ENCODE data around the gene KPNA1. TPM values are rescaled to one million over a fixed set of nuclear protein-coding genes. Genes with fewer than 3 reads are reported as not detected.

KPNA1 gene
- total RNA-seq, 1 experiment from 2014 or later = 118 TPM

DNA sequence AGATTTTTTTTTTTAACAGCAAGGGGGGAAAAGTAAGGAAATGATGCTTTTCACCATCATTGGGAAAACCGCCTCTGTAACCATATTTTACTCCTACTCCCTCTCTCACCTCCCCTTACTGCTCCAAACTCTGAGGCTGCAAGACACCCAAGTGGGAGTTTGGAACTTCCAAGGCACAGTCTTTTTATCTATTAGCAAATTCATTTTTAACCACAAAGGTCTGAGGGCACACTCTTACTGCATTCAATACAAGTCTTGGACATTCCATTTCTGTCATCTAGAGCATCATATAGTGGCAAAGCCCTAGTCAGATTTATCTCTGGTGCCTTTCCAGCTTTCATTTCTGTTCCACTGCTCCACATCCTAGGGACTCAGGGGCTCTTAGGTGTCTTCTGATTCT lies 117.5 kb downstream of the KPNA1 start:
- in situ Hi-C loops (cut with HindIII; ENCODE audit: low pct_unique_long_range_greater_than_20kb, low sequenced_read_pairs) = no loop called here
- Histone ChIP-seq H3K9me3 (ENCODE audit: control insufficient read depth, insufficient read depth, low read depth, low read length) (no peaks in the 10 kb centered on the region), H3K27ac (ENCODE audit: low read length) (no peak overlapping the region), H3K36me3 (ENCODE audit: control insufficient read depth, insufficient read depth, low read length) (no peaks in the 10 kb centered on the region), H3K4me3 (ENCODE audit: low read depth in 2 of 2, low read length in 2 of 2) (no peak overlapping the region), H3K4me1 (ENCODE audit: control insufficient read depth, insufficient read depth, low read length) (no peaks in the 10 kb centered on the region; the same call in 1 of the 2 replicates), H3K27me3 (ENCODE audit: control insufficient read depth, insufficient read depth, low read length) (no peaks in the 10 kb centered on the region)
- intact Hi-C loops (cut with micrococcal nuclease; ENCODE audit: unreplicated experiment) = no loop called here
- TF ChIP-seq POLR2AphosphoS5 (IDR thresholded peaks at IDR 0.05; ENCODE audit: low read depth, low read length) = no peak
- TF ChIP-seq, protein P1, sequence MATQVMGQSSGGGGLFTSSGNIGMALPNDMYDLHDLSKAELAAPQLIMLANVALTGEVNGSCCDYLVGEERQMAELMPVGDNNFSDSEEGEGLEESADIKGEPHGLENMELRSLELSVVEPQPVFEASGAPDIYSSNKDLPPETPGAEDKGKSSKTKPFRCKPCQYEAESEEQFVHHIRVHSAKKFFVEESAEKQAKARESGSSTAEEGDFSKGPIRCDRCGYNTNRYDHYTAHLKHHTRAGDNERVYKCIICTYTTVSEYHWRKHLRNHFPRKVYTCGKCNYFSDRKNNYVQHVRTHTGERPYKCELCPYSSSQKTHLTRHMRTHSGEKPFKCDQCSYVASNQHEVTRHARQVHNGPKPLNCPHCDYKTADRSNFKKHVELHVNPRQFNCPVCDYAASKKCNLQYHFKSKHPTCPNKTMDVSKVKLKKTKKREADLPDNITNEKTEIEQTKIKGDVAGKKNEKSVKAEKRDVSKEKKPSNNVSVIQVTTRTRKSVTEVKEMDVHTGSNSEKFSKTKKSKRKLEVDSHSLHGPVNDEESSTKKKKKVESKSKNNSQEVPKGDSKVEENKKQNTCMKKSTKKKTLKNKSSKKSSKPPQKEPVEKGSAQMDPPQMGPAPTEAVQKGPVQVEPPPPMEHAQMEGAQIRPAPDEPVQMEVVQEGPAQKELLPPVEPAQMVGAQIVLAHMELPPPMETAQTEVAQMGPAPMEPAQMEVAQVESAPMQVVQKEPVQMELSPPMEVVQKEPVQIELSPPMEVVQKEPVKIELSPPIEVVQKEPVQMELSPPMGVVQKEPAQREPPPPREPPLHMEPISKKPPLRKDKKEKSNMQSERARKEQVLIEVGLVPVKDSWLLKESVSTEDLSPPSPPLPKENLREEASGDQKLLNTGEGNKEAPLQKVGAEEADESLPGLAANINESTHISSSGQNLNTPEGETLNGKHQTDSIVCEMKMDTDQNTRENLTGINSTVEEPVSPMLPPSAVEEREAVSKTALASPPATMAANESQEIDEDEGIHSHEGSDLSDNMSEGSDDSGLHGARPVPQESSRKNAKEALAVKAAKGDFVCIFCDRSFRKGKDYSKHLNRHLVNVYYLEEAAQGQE (IDR thresholded peaks at IDR 0.05; ENCODE audit: insufficient read depth in 1 of 2, low read depth in 2 of 2, low read length in 1 of 2) = no peak
- no peak for DNase-seq (ENCODE audit: low read depth, low spot score)
- POLR2A ChIA-PET = no interaction called here
- CTCF ChIA-PET = no interaction called here
- ATAC-seq = no peak
- no TSS peak for BruUV-seq (replicated peaks)

DNA sequence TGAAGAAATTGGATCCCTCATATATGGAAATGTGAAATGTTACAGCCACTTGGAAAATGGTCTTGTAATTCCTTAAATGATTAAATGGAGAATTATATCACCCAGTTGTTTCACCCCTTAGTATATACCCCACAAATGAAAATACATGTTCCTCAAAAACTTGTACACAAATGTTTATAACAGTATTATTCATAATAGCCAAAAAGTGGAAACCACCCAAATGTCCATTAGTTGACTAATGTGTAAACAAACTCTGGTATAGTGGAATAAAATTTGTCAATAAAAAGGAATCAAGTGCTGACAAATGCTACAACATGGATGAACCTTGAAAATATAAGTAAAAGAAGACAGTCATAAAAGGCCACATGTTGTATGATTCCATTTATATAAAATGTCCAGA lies 118.2 kb downstream of the KPNA1 start:
- DNase-seq (ENCODE audit: low read depth, low spot score) (no peak), ATAC-seq (no peak)
- Histone ChIP-seq H3K4me1 (ENCODE audit: control insufficient read depth, insufficient read depth, low read length) (no peaks in the 10 kb centered on the region; the same call in 1 of the 2 replicates), H3K27me3 (ENCODE audit: control insufficient read depth, insufficient read depth, low read length) (no peaks in the 10 kb centered on the region), H3K4me3 (ENCODE audit: low read depth in 2 of 2, low read length in 2 of 2) (no peak overlapping the region), H3K36me3 (ENCODE audit: control insufficient read depth, insufficient read depth, low read length) (no peaks in the 10 kb centered on the region), H3K9me3 (ENCODE audit: control insufficient read depth, insufficient read depth, low read depth, low read length) (no peaks in the 10 kb centered on the region), H3K27ac (ENCODE audit: low read length) (no peak overlapping the region)
- POLR2A ChIA-PET = no interaction called here
- intact Hi-C loops (cut with micrococcal nuclease; ENCODE audit: unreplicated experiment) (no loop called here), in situ Hi-C loops (cut with HindIII; ENCODE audit: low pct_unique_long_range_greater_than_20kb, low sequenced_read_pairs) (no loop called here)
- CTCF ChIA-PET = no interaction called here
- TF ChIP-seq SIN3A (IDR thresholded peaks at IDR 0.05; ENCODE audit: borderline replicate concordance, insufficient read depth, low read depth, low read length) = no peak
- TF ChIP-seq POLR2AphosphoS5 (IDR thresholded peaks at IDR 0.05; ENCODE audit: low read depth, low read length) = no peak
- TF ChIP-seq, protein P2, sequence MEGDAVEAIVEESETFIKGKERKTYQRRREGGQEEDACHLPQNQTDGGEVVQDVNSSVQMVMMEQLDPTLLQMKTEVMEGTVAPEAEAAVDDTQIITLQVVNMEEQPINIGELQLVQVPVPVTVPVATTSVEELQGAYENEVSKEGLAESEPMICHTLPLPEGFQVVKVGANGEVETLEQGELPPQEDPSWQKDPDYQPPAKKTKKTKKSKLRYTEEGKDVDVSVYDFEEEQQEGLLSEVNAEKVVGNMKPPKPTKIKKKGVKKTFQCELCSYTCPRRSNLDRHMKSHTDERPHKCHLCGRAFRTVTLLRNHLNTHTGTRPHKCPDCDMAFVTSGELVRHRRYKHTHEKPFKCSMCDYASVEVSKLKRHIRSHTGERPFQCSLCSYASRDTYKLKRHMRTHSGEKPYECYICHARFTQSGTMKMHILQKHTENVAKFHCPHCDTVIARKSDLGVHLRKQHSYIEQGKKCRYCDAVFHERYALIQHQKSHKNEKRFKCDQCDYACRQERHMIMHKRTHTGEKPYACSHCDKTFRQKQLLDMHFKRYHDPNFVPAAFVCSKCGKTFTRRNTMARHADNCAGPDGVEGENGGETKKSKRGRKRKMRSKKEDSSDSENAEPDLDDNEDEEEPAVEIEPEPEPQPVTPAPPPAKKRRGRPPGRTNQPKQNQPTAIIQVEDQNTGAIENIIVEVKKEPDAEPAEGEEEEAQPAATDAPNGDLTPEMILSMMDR (IDR thresholded peaks at IDR 0.05) = no peak
- no TSS peak for BruUV-seq (replicated peaks)

DNA sequence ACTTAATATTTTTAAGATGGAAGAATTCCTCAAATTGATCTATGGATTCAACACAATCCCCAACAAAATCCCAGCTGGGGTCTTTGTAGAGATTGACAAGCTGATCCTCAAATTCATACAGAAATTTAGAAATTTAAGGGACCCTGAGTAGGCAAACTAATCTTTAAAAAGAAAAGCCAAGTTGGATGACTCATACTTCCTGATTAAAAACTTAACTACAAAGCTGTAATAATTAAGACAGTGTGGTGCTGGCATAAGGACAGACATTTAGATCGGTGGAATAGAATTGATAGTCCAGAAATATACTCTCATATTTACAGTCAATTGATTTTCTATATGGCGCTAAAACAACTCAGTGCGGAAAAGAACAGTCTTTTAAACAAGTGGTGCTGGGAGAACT lies 119.2 kb downstream of the KPNA1 start:
- H3K9me3 ChIP-seq (ENCODE audit: control insufficient read depth, insufficient read depth, low read depth, low read length) = no peaks in the 10 kb centered on the region
- H3K36me3 ChIP-seq (ENCODE audit: control insufficient read depth, insufficient read depth, low read length) = no peaks in the 10 kb centered on the region
- CTCF ChIA-PET = no interaction called here
- in situ Hi-C loops (cut with HindIII; ENCODE audit: low pct_unique_long_range_greater_than_20kb, low sequenced_read_pairs) (no loop called here), intact Hi-C loops (cut with micrococcal nuclease; ENCODE audit: unreplicated experiment) (no loop called here)
- H3K27ac ChIP-seq (ENCODE audit: low read length) = no peak overlapping the region
- no peaks in the 10 kb centered on the region for H3K27me3 ChIP-seq (ENCODE audit: control insufficient read depth, insufficient read depth, low read length)
- H3K4me1 ChIP-seq (ENCODE audit: control insufficient read depth, insufficient read depth, low read length) = no peaks in the 10 kb centered on the region; the same call in 1 of the 2 replicates
- DNase-seq (ENCODE audit: low read depth, low spot score) (no peak), ATAC-seq (no peak)
- no TSS peak for BruUV-seq (replicated peaks)
- H3K4me3 ChIP-seq (ENCODE audit: low read depth in 2 of 2, low read length in 2 of 2) = no peak overlapping the region
- POLR2A ChIA-PET = no interaction called here
- TF ChIP-seq TCF7L2 (IDR thresholded peaks at IDR 0.05; ENCODE audit: low read depth, low read length) (no peak), SIN3A (IDR thresholded peaks at IDR 0.05; ENCODE audit: borderline replicate concordance, insufficient read depth, low read depth, low read length) (no peak), POLR2AphosphoS5 (IDR thresholded peaks at IDR 0.05; ENCODE audit: low read depth, low read length) (no peak)
- TF ChIP-seq, protein P2 (IDR thresholded peaks at IDR 0.05) = no peak
- TF ChIP-seq, protein P1 (IDR thresholded peaks at IDR 0.05; ENCODE audit: insufficient read depth in 1 of 2, low read depth in 2 of 2, low read length in 1 of 2) = no peak

All from Panc1 (cell line).